ENCODE results near the gene GIPC2. TPM values are rescaled to one million over a fixed set of nuclear protein-coding genes. Genes with fewer than 3 reads are reported as not detected.
"Not testable (repeated sequence)": the region's sequence is repeated elsewhere in the genome, so short reads cannot be mapped to it uniquely, and the experiment has no call there.

GIPC2 gene
- total RNA-seq, 1 donor from 2014 or later = 1.6 TPM

DNA sequence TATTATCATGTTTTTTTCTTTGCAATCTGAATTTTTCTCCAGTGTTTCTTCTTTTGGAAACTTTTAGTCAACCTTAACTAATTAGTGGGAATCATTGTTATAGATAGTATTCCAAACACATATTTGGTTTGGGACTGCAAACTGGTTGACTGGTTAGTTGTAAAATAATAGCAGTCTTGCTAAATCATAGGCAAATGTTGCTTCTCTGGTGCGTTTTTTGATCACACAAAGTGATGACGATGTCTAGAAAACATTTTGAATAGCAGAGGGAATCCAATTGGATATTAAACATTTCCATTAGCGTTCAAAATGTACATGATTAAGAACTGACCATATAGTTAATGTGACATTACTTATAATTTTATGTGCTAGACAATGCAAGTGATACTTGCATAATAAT, 36.5 kb upstream of the GIPC2 start:
- TF ChIP-seq CTCF (IDR thresholded peaks at IDR 0.05; ENCODE audit: insufficient read depth, low read length, poor library complexity, severe bottlenecking) = no peak
- H3K36me3 ChIP-seq (ENCODE audit: control insufficient read depth, insufficient read depth, low read length) = no peaks in the 10 kb centered on the region
- DNase-seq (ENCODE audit: low read depth) = no peak
- no peak overlapping the region for H3K4me3 ChIP-seq (ENCODE audit: low read depth, low read length)
- H3K27me3 ChIP-seq (ENCODE audit: control insufficient read depth, insufficient read depth, low read length) = no peaks in the 10 kb centered on the region

- Histone ChIP-seq H3K36me3 (ENCODE audit: control insufficient read depth, insufficient read depth, low read length) (no peaks in the 10 kb centered on the region), H3K4me3 (ENCODE audit: low read depth, low read length) (no peak overlapping the region), H3K27me3 (ENCODE audit: control insufficient read depth, insufficient read depth, low read length) (no peaks in the 10 kb centered on the region)
- no peak for TF ChIP-seq CTCF (IDR thresholded peaks at IDR 0.05; ENCODE audit: insufficient read depth, low read length, poor library complexity, severe bottlenecking)
- DNase-seq (ENCODE audit: low read depth) = no peak
Observed at GRCh38 chr1:78009836-78010235, 35.9 kb upstream of the GIPC2 start.

DNA sequence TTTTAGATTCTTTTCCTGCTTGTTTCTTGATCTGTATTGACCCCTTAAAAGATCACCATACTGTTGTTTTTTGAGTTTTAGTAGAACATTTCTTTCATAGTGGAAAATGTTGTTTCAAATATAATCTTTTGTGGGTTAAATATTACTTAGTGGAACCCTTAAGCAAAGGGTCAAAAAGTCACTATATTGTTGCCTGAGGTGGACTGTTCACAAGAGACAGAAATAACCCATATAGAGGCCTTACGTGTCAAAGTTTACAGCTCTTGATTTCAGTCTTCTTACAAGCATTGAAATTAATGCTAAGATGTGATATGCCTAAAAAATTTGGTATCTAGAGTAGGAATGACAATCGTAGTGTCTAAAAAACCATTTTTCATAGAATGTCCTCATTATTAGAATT, 34.7 kb upstream of the GIPC2 start:
- no peaks in the 10 kb centered on the region for H3K36me3 ChIP-seq (ENCODE audit: control insufficient read depth, insufficient read depth, low read length)
- H3K4me3 ChIP-seq (ENCODE audit: low read depth, low read length) = no peak overlapping the region
- no peak for DNase-seq (ENCODE audit: low read depth)
- no peak for TF ChIP-seq CTCF (IDR thresholded peaks at IDR 0.05; ENCODE audit: insufficient read depth, low read length, poor library complexity, severe bottlenecking)
- no peaks in the 10 kb centered on the region for H3K27me3 ChIP-seq (ENCODE audit: control insufficient read depth, insufficient read depth, low read length)

DNA sequence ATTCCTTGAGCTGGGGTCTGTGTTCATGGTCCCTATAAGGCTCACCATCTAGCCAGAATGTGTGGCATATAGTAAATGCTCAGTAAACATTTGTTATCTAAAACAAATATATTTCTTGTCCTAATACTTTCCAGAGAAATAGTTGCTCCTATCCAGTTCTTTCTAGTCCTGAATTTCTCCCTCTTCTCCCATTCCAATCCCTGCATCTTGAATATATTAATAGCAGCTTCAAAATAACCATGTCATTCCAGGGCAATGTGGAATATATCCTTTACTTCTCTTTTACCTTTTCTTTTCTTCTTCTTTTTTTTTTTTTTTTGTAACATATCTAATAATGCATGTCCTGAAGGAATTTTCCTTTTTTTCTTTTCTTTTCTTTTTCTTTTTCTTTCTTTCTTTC, 30.6 kb upstream of the GIPC2 start:
- no peaks in the 10 kb centered on the region for H3K27me3 ChIP-seq (ENCODE audit: control insufficient read depth, insufficient read depth, low read length)
- no peak for TF ChIP-seq CTCF (IDR thresholded peaks at IDR 0.05; ENCODE audit: insufficient read depth, low read length, poor library complexity, severe bottlenecking)
- H3K4me3 ChIP-seq (ENCODE audit: low read depth, low read length) = no peak overlapping the region
- H3K36me3 ChIP-seq (ENCODE audit: control insufficient read depth, insufficient read depth, low read length) = no peaks in the 10 kb centered on the region
- DNase-seq (ENCODE audit: low read depth) = no peak

- no peak for TF ChIP-seq CTCF (IDR thresholded peaks at IDR 0.05; ENCODE audit: insufficient read depth, low read length, poor library complexity, severe bottlenecking)
- Histone ChIP-seq H3K36me3 (ENCODE audit: control insufficient read depth, insufficient read depth, low read length) (no peaks in the 10 kb centered on the region), H3K27me3 (ENCODE audit: control insufficient read depth, insufficient read depth, low read length) (no peaks in the 10 kb centered on the region), H3K4me3 (ENCODE audit: low read depth, low read length) (no peak overlapping the region)
- no peak for DNase-seq (ENCODE audit: low read depth)
Observed at GRCh38 chr1:78019024-78019423, 26.7 kb upstream of the GIPC2 start.

- not testable (repeated sequence) for H3K27me3 ChIP-seq (ENCODE audit: control insufficient read depth, insufficient read depth, low read length); H3K36me3 ChIP-seq (ENCODE audit: control insufficient read depth, insufficient read depth, low read length); DNase-seq (ENCODE audit: low read depth); H3K4me3 ChIP-seq (ENCODE audit: low read depth, low read length)
Observed at GRCh38 chr1:78021134-78021533, 24.6 kb upstream of the GIPC2 start.
